Osteoblast (primary cell): ENCODE measurements around the gene FAM117A. TPM values are rescaled to one million over a fixed set of nuclear protein-coding genes. Genes with fewer than 3 reads are reported as not detected.

Experiments
- DNase-seq: peaks from one replicate; pipeline ENCODE4 v3.0.0; 2011; ENCODE audit warnings: low spot score, mixed read lengths; ENCODE audit not compliant: insufficient read length; ENCODE audit errors: missing footprints
- H2AFZ ChIP-seq: 2 replicates; pipeline ENCODE4 v1.6.0; 2011; ENCODE audit warnings: mild to moderate bottlenecking, low read length
- H3K27ac ChIP-seq: 2 replicates; pipeline ENCODE4 v1.5.1; 2011; ENCODE audit warnings: mild to moderate bottlenecking, low read depth, low read length, moderate library complexity
- H3K27me3 ChIP-seq: 2 replicates; pipeline ENCODE4 v1.6.0; 2012; ENCODE audit warnings: mild to moderate bottlenecking, control low read depth, inconsistent platforms, low read length, moderate library complexity; ENCODE audit not compliant: insufficient read depth
- H3K36me3 ChIP-seq: 2 replicates; pipeline ENCODE4 v1.5.1; 2011; ENCODE audit warnings: mild to moderate bottlenecking, low read length, control low read depth, moderate library complexity; ENCODE audit not compliant: insufficient read depth
- H3K4me1 ChIP-seq: 2 replicates; pipeline ENCODE4 v1.5.1; 2011; ENCODE audit warnings: mild to moderate bottlenecking, low read length, control low read depth, moderate library complexity; ENCODE audit not compliant: insufficient read depth
- H3K4me2 ChIP-seq: 2 replicates; pipeline ENCODE4 v1.6.0; 2011; ENCODE audit warnings: mild to moderate bottlenecking, low read length; ENCODE audit not compliant: insufficient read depth
- H3K4me3 ChIP-seq: fragments of 200-600 bp; sonication (generic); 3 replicates; pipeline ENCODE4 v1.5.1; 2012; ENCODE audit warnings: mild to moderate bottlenecking, low read length, inconsistent platforms; ENCODE audit not compliant: insufficient read depth
- H3K79me2 ChIP-seq: 2 replicates; pipeline ENCODE4 v1.6.0; 2012; ENCODE audit warnings: mild to moderate bottlenecking, low read length, control low read depth, inconsistent platforms; ENCODE audit not compliant: insufficient read depth
- H3K9me3 ChIP-seq: 2 replicates; pipeline ENCODE4 v1.5.1; 2011; ENCODE audit warnings: low read depth, low read length, control low read depth
- H4K20me1 ChIP-seq: 2 replicates; pipeline ENCODE4 v1.6.0; 2012; ENCODE audit warnings: mild to moderate bottlenecking, low read length, control low read depth; ENCODE audit not compliant: insufficient read depth
- CTCF ChIP-seq: IDR thresholded peaks from 2 replicates; pipeline ENCODE4 v1.5.1; 2011; ENCODE audit warnings: mild to moderate bottlenecking, low read depth, low read length, moderate library complexity; ENCODE audit errors: extremely low read depth
- total RNA-seq: library from RNA; depleted of rRNA; stranded (reverse); fragments of >200 nt; gene quantifications from 2 replicates; pipeline ENCODE4 v1.2.3, GENCODE V29; 2012

Gene FAM117A
- total RNA-seq, 1 donor = 8.7 TPM

GRCh38 chr17:49691677-49692191 lies 72.2 kb downstream of the FAM117A start:
- TF ChIP-seq CTCF = no peak
- Histone ChIP-seq H3K4me2 (peak overlapping the region; percentile 41), H2AFZ (peak overlapping the region; percentile 12), H3K4me3 (peak overlapping the region; percentile 4), H3K36me3 (no peaks in the 10 kb centered on the region), H3K79me2 (no peaks in the 10 kb centered on the region), H3K27me3 (no peaks in the 10 kb centered on the region), H4K20me1 (no peaks in the 10 kb centered on the region), H3K4me1 (peaks cover 37% of the 10 kb centered on the region), H3K9me3 (no peaks in the 10 kb centered on the region), H3K27ac (peak overlapping the region; percentile 84)
- peak; percentile 79 for DNase-seq

- Histone ChIP-seq H3K4me3 (peak overlapping the region; percentile 4), H3K4me1 (peaks cover 34% of the 10 kb centered on the region), H2AFZ (no peak overlapping the region), H3K27ac (peak overlapping the region; percentile 84), H3K79me2 (no peaks in the 10 kb centered on the region), H3K36me3 (no peaks in the 10 kb centered on the region), H3K9me3 (no peaks in the 10 kb centered on the region), H3K27me3 (no peaks in the 10 kb centered on the region), H3K4me2 (peak overlapping the region; percentile 41), H4K20me1 (no peaks in the 10 kb centered on the region)
- no peak for TF ChIP-seq CTCF
- peak; percentile 90 for DNase-seq
These were observed 72.8 kb downstream of the FAM117A start for GRCh38 chr17:49691086-49691676.

GRCh38 chr17:49690256-49690655 lies 73.7 kb downstream of the FAM117A start:
- Histone ChIP-seq H3K4me3 (no peak overlapping the region), H3K79me2 (no peaks in the 10 kb centered on the region), H3K9me3 (no peaks in the 10 kb centered on the region), H4K20me1 (no peaks in the 10 kb centered on the region), H2AFZ (no peak overlapping the region), H3K27ac (no peak overlapping the region), H3K36me3 (no peaks in the 10 kb centered on the region), H3K27me3 (no peaks in the 10 kb centered on the region), H3K4me1 (peaks cover 25% of the 10 kb centered on the region), H3K4me2 (no peak overlapping the region)
- TF ChIP-seq CTCF = no peak
- no peak for DNase-seq

GRCh38 chr17:49688848-49689247 lies 75.1 kb downstream of the FAM117A start:
- Histone ChIP-seq H3K4me2 (no peak overlapping the region), H3K4me1 (peaks cover 20% of the 10 kb centered on the region), H4K20me1 (no peaks in the 10 kb centered on the region), H3K27ac (no peak overlapping the region), H3K9me3 (no peaks in the 10 kb centered on the region), H2AFZ (peak overlapping the region; percentile 0), H3K4me3 (no peak overlapping the region), H3K36me3 (no peaks in the 10 kb centered on the region), H3K79me2 (no peaks in the 10 kb centered on the region), H3K27me3 (no peaks in the 10 kb centered on the region)
- TF ChIP-seq CTCF = no peak
- peak; percentile 81 for DNase-seq
